ENCODE measurements around the gene P3H3.

Gene P3H3

DNA sequence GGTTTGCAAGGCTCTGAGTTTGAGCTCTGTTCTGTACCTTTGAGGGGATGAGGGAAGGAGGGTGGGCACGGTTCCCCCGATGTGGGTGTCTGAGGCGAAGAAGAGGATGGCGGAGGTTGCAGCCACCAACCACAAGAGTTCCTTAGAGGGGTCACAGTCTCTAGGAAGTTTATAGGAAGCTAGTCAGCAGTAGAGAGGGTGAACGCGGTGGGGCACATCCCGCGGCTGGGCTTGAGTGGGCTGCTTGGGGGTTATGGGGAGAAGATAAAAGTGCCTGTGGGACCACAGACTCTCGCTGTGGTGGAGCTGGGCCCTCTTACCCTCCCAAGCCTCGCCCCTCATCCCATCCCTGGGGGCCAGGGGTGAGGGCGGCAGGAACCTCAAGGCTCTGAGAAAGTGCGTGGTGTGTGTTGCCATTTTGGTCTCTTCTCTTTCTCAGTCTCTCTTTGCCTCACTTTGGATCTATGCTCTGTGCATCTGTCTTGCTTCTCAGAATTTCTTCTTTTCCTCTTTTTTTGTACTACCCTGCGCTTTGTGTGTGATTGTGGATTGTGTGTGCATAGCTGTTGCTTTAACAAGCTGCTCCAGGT is 36.2 kb upstream of the P3H3 start:
- intact Hi-C loops (cut with DNase I; ENCODE audit: low total_unique reads) = no loop called here
- no peak overlapping the region for H3K27ac ChIP-seq
- DNase-seq = no peak
- H3K36me3 ChIP-seq = no peaks in the 10 kb centered on the region
- no peaks in the 10 kb centered on the region for H3K9me3 ChIP-seq
- H3K4me3 ChIP-seq = no peak overlapping the region
- H3K27me3 ChIP-seq = peaks cover 0 to 8% of the 10 kb centered on the region in 2 donors
- TF ChIP-seq, protein P1, sequence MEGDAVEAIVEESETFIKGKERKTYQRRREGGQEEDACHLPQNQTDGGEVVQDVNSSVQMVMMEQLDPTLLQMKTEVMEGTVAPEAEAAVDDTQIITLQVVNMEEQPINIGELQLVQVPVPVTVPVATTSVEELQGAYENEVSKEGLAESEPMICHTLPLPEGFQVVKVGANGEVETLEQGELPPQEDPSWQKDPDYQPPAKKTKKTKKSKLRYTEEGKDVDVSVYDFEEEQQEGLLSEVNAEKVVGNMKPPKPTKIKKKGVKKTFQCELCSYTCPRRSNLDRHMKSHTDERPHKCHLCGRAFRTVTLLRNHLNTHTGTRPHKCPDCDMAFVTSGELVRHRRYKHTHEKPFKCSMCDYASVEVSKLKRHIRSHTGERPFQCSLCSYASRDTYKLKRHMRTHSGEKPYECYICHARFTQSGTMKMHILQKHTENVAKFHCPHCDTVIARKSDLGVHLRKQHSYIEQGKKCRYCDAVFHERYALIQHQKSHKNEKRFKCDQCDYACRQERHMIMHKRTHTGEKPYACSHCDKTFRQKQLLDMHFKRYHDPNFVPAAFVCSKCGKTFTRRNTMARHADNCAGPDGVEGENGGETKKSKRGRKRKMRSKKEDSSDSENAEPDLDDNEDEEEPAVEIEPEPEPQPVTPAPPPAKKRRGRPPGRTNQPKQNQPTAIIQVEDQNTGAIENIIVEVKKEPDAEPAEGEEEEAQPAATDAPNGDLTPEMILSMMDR (IDR thresholded peaks at IDR 0.05) = no peak
- H3K4me1 ChIP-seq = no peaks in the 10 kb centered on the region

- Histone ChIP-seq H3K27me3 (peaks cover 0 to 8% of the 10 kb centered on the region in 2 donors), H3K4me3 (no peak overlapping the region), H3K27ac (no peak overlapping the region), H3K36me3 (no peaks in the 10 kb centered on the region), H3K4me1 (no peaks in the 10 kb centered on the region), H3K9me3 (no peaks in the 10 kb centered on the region)
- intact Hi-C loops (cut with DNase I; ENCODE audit: low total_unique reads) = no loop called here
- TF ChIP-seq, protein P1 (IDR thresholded peaks at IDR 0.05) = no peak
- peak; percentile 53 to 73 for DNase-seq
Measured at GRCh38 chr12:6792522-6793201, 35.5 kb upstream of the P3H3 start.

DNA sequence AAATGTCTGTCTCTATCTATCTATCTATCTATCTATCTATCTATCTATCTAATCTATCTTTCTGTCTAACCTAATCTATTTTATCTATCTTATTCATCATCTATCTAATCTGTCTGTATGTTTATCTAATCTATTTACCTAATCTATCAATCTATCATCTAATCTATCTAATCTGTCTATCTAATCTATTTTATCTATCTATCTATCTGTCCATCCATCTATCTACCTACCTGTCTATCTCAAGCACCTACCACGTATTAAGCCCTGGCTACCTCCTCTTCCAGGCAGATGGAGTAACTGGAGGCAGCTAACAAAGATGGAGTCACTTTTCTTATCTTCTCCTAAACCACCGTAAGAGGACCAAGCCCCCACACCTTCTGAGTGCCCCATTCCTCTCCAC is 33.1 kb upstream of the P3H3 start:
- Histone ChIP-seq H3K4me3 (no peak overlapping the region), H3K4me1 (no peaks in the 10 kb centered on the region), H3K27me3 (peaks cover 0 to 8% of the 10 kb centered on the region in 2 donors), H3K36me3 (no peaks in the 10 kb centered on the region), H3K9me3 (no peaks in the 10 kb centered on the region), H3K27ac (no peak overlapping the region)
- intact Hi-C loops (cut with DNase I; ENCODE audit: low total_unique reads) = no loop called here
- DNase-seq = no peak
- TF ChIP-seq, protein P1 (IDR thresholded peaks at IDR 0.05) = no peak

DNA sequence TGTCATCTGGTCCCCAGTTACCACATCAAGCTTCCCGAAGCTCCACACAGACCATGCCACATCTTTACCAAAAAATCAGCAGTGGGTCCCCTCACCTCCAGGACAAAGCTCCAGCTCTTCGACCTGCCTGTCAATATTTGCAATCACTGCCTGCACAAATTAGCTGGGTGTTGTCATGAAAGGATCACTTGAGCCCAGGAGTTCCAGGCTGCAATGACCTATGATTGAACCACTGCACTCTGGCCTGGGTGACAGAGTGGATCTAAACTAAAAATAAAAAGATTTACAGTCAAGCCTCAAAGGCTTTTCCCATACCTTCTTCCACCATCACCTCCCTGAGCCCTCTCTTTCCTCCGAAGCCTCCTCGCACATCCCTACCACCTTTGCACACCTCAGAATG is 31.6 kb upstream of the P3H3 start:
- Histone ChIP-seq H3K4me3 (no peak overlapping the region), H3K27me3 (peaks cover 0 to 8% of the 10 kb centered on the region in 2 donors), H3K36me3 (no peaks in the 10 kb centered on the region), H3K4me1 (no peaks in the 10 kb centered on the region), H3K9me3 (no peaks in the 10 kb centered on the region), H3K27ac (no peak overlapping the region)
- intact Hi-C loops (cut with DNase I; ENCODE audit: low total_unique reads) = no loop called here
- TF ChIP-seq, protein P1 (IDR thresholded peaks at IDR 0.05) = no peak
- no peak for DNase-seq

DNA sequence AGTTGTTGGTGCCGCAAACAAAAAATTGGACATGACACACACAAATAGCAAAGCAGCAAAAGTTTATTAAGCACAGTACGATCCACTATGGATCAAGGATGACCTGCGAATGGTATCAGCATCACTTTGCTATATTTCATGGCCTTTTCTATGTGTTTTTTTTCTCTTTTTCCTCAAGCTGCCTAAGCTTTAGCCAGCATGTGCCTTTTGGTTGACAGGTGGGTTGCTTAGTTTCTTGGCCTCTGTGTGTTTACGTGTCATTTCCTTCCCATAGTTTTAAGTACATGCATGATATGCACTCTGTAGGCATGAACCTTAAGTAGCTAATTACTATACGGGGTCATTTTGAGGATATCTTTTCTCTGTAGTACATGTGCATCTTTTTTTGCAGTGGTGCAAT is 29.1 kb upstream of the P3H3 start:
- H3K36me3 ChIP-seq = no peaks in the 10 kb centered on the region

More for the DNA sequence above, 29.1 kb upstream of the P3H3 start:
- H3K4me3 ChIP-seq = no peak overlapping the region
- intact Hi-C loops (cut with DNase I; ENCODE audit: low total_unique reads) = no loop called here
- H3K27me3 ChIP-seq = peaks cover 0 to 8% of the 10 kb centered on the region in 2 donors
- no peaks in the 10 kb centered on the region for H3K9me3 ChIP-seq
- H3K4me1 ChIP-seq = no peaks in the 10 kb centered on the region
- H3K27ac ChIP-seq = no peak overlapping the region
- DNase-seq = no peak
- TF ChIP-seq, protein P1 (IDR thresholded peaks at IDR 0.05) = no peak

Measured in tibial artery (tissue), 4 donors.